Endothelial cell of umbilical vein (primary cell): ENCODE measurements around the gene TSPAN18. TPM values are rescaled to one million over a fixed set of nuclear protein-coding genes. Genes with fewer than 3 reads are reported as not detected.

Experiments
- BruUV-seq: library from RNA; stranded (reverse); fragments of 400-500 nt; replicated peaks from 2 replicates; lab custom pipeline; 2021; lab: Mats Ljungman, UMichigan
- CTCF ChIA-PET: fragments of 300-600, 350-600 bp; sonication (Branson Sonifier 250); formaldehyde crosslinking; loops from one replicate; lab custom pipeline; 2021; ENCODE audit warnings: antibody characterized with exemption, inconsistent platforms; lab: Charles Lee
- POLR2A ChIA-PET: fragments of 300-600, 350-600 bp; sonication (Branson Sonifier 250); formaldehyde crosslinking; loops from one replicate; lab custom pipeline; 2021; ENCODE audit warnings: antibody characterized with exemption, inconsistent platforms; lab: Charles Lee
- DNase-seq: peaks from one replicate; pipeline ENCODE4 v3.0.0-alpha.2; 2011; ENCODE audit warnings: low read depth, low spot score
- FAIRE-seq: peaks from 2 replicates; lab custom pipeline; 2011; peaks lifted over from hg19 to GRCh38; lab: Jason Lieb, UNC
- H2AFZ ChIP-seq: 2 replicates; pipeline ENCODE4 v1.6.0; 2012; ENCODE audit warnings: low read depth, low read length, control low read depth, inconsistent platforms
- H3K27ac ChIP-seq: 2 replicates; pipeline ENCODE4 v1.5.1; 2011; ENCODE audit warnings: low read depth, mild to moderate bottlenecking, control low read depth, low read length, moderate library complexity; ENCODE audit not compliant: insufficient read depth
- H3K27me3 ChIP-seq, 2 experiments: 2 replicates each; pipeline versions ENCODE4 v1.6.0 to v1.6.1; 2011; ENCODE audit warnings: low read length in 2 of 2, mixed read lengths in 1 of 2; ENCODE audit not compliant: control insufficient read depth in 2 of 2, insufficient read depth in 2 of 2
- H3K36me3 ChIP-seq, 2 experiments: 2 replicates in 1 of 2; 3 replicates in 1 of 2; pipeline ENCODE4 v1.5.1; 2011; ENCODE audit warnings: low read length in 2 of 2, mild to moderate bottlenecking in 1 of 2, moderate library complexity in 1 of 2; ENCODE audit not compliant: control insufficient read depth in 2 of 2, insufficient read depth in 2 of 2; ENCODE audit errors: extremely low read depth in 1 of 2
- H3K4me1 ChIP-seq: 3 replicates; pipeline ENCODE4 v1.5.1; 2011; ENCODE audit warnings: mild to moderate bottlenecking, low read length; ENCODE audit not compliant: control insufficient read depth, insufficient read depth; ENCODE audit errors: extremely low read depth
- H3K4me2 ChIP-seq: 2 replicates; pipeline ENCODE4 v1.6.1; 2011; ENCODE audit warnings: low read length, control low read depth, mixed read lengths; ENCODE audit not compliant: insufficient read depth
- H3K4me3 ChIP-seq, 3 experiments: fragments of 200-600 bp in 1 of 3; sonication (generic), shearing (Covaris generic) in 1 of 3; replicated peaks in 1 of 3; 2 replicates each; pipeline ENCODE4 v1.5.1; 2011 to 2016; ENCODE audit warnings: control low read depth in 3 of 3, low read length in 3 of 3, mild to moderate bottlenecking in 2 of 3, inconsistent platforms in 1 of 3, low read depth in 1 of 3, moderate library complexity in 1 of 3; ENCODE audit not compliant: insufficient read depth in 1 of 3
- H3K79me2 ChIP-seq: 2 replicates; pipeline ENCODE4 v1.6.0; 2012; ENCODE audit warnings: low read length, inconsistent platforms; ENCODE audit not compliant: control insufficient read depth, insufficient read depth
- H3K9ac ChIP-seq: replicated peaks from 2 replicates; pipeline ENCODE3; 2011; ENCODE audit warnings: low read length, control low read depth; ENCODE audit not compliant: insufficient read depth; ENCODE audit errors: extremely low read depth
- H3K9me1 ChIP-seq: replicated peaks from 3 replicates; pipeline ENCODE4 v1.6.0; 2011; ENCODE audit warnings: mild to moderate bottlenecking, low read length; ENCODE audit not compliant: control insufficient read depth, insufficient read depth; ENCODE audit errors: extremely low read depth
- H3K9me3 ChIP-seq: replicated peaks from 2 replicates; pipeline ENCODE4 v1.5.1; 2012; ENCODE audit warnings: low read length, inconsistent platforms; ENCODE audit not compliant: control insufficient read depth, insufficient read depth
- H4K20me1 ChIP-seq: replicated peaks from 2 replicates; pipeline ENCODE3; 2011; ENCODE audit warnings: mild to moderate bottlenecking, low read length; ENCODE audit not compliant: control insufficient read depth, insufficient read depth; ENCODE audit errors: extremely low read depth
- EZH2 ChIP-seq: IDR thresholded peaks from 2 replicates; pipeline ENCODE4 v1.6.1; 2012; ENCODE audit warnings: borderline replicate concordance, low read depth, mild to moderate bottlenecking, moderate library complexity, low read length, inconsistent platforms; ENCODE audit not compliant: severe bottlenecking
- FOS ChIP-seq: IDR thresholded peaks from 2 replicates; pipeline ENCODE4 v1.6.1; 2011; ENCODE audit warnings: mild to moderate bottlenecking, low read length, moderate library complexity, borderline replicate concordance; ENCODE audit not compliant: insufficient read depth
- GATA2 ChIP-seq: IDR thresholded peaks from 2 replicates; pipeline ENCODE4 v1.7.0; 2011; ENCODE audit warnings: low read depth, mild to moderate bottlenecking, moderate library complexity, mixed read lengths, low read length; ENCODE audit not compliant: insufficient read length, insufficient read depth
- JUN ChIP-seq: IDR thresholded peaks from 2 replicates; pipeline ENCODE4 v1.6.1; 2011; ENCODE audit warnings: borderline replicate concordance, low read depth; ENCODE audit not compliant: insufficient read length, insufficient read depth
- MYC ChIP-seq: IDR thresholded peaks from one replicate; pipeline ENCODE4 v1.6.1; 2011; ENCODE audit warnings: mild to moderate bottlenecking, low read depth, low read length
- POLR2A ChIP-seq: IDR thresholded peaks from 2 replicates; pipeline ENCODE4 v1.6.1; 2012; ENCODE audit warnings: low read depth, mild to moderate bottlenecking, control low read depth, low read length
- POLR2AphosphoS5 ChIP-seq: IDR thresholded peaks from 2 replicates; pipeline ENCODE4 v1.6.1; 2012; ENCODE audit warnings: low read depth, mild to moderate bottlenecking, control low read depth, low read length, moderate library complexity; ENCODE audit not compliant: insufficient read depth
- dilution Hi-C: fragments of 300-500 bp; cut with MboI; formaldehyde crosslinking; loops from one replicate; pipeline ENCODE4 v1.15.0; 2019; ENCODE audit warnings: low sequenced_read_pairs; ENCODE audit not compliant: extremely low pct_ligation_motif_present
- intact Hi-C: fragments of 100-400 bp; cut with micrococcal nuclease; formaldehyde crosslinking; loops from one replicate; pipeline ENCODE4 v1.10.0; 2022
- polyA plus RNA-seq, 4 experiments: library from polyadenylated mRNA; depleted of rRNA in 3 of 4; stranded (reverse) in 3 of 4; unstranded in 1 of 4; fragments of >200 nt; gene quantifications; 2 replicates each; pipeline versions ENCODE4 v1.2.1 to v1.2.3, GENCODE V29; 2011 to 2012; ENCODE audit warnings: missing spikeins in 1 of 4
- total RNA-seq: library from RNA; stranded (reverse); gene quantifications from 2 replicates; pipeline ENCODE4 v1.2.3, GENCODE V29; 2021
- TF ChIP-seq, protein P1 (sequence below), 2 donors: IDR thresholded peaks; 1 replicate in 1 of 2; 2 replicates in 1 of 2; pipeline ENCODE4 v1.5.1; 2011; ENCODE audit warnings: low read length in 2 of 2, mild to moderate bottlenecking in 2 of 2, moderate library complexity in 2 of 2, control low read depth in 1 of 2, inconsistent platforms in 1 of 2, low read depth in 1 of 2; ENCODE audit not compliant: insufficient read depth in 1 of 2; ENCODE audit errors: extremely low read depth in 1 of 2
- TF ChIP-seq, protein P2 (sequence below): IDR thresholded peaks from 2 replicates; pipeline ENCODE4 v1.6.1; 2011; ENCODE audit not compliant: insufficient read depth, insufficient read length

Gene TSPAN18
- total and polyA plus RNA-seq, 2 donors (not counting 3 experiments of a cell fraction or from before 2014, with no cell fraction given), result 32.2 to 118 TPM

DNA sequence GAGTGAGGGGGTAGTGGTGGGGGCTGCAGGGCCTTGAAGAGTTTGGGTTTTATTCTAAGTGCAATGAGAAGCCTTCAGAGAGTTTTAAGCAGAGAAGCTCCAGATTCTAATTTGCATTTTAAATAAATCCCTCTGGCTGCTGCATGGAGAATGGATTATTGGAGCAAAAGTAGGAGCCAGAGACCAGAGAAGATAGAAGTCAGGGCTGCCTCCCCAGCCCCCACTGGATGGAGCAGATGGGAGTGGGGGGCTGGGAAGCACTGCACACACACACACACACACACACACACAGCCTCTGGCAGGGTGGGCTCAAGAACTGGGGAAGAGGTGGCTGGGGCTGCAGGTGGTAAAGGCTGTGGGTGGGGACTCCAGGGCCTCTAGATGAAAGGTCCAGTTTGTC, 75.6 kb downstream of the TSPAN18 start:
- DNase-seq, result no peak
- H3K4me2 ChIP-seq, result no peak overlapping the region
- TF ChIP-seq, protein P1, sequence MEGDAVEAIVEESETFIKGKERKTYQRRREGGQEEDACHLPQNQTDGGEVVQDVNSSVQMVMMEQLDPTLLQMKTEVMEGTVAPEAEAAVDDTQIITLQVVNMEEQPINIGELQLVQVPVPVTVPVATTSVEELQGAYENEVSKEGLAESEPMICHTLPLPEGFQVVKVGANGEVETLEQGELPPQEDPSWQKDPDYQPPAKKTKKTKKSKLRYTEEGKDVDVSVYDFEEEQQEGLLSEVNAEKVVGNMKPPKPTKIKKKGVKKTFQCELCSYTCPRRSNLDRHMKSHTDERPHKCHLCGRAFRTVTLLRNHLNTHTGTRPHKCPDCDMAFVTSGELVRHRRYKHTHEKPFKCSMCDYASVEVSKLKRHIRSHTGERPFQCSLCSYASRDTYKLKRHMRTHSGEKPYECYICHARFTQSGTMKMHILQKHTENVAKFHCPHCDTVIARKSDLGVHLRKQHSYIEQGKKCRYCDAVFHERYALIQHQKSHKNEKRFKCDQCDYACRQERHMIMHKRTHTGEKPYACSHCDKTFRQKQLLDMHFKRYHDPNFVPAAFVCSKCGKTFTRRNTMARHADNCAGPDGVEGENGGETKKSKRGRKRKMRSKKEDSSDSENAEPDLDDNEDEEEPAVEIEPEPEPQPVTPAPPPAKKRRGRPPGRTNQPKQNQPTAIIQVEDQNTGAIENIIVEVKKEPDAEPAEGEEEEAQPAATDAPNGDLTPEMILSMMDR (IDR thresholded peaks at IDR 0.05; ENCODE audit: extremely low read depth in 1 of 2, insufficient read depth in 1 of 2, low read depth in 1 of 2, low read length in 2 of 2), result no peak
- TF ChIP-seq POLR2A, result no peak
- TF ChIP-seq, protein P2, sequence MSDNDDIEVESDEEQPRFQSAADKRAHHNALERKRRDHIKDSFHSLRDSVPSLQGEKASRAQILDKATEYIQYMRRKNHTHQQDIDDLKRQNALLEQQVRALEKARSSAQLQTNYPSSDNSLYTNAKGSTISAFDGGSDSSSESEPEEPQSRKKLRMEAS, result no peak
- TF ChIP-seq POLR2AphosphoS5, result no peak
- TF ChIP-seq GATA2, result no peak
- no peak for TF ChIP-seq EZH2
- TF ChIP-seq FOS, result no peak
- no peak for TF ChIP-seq JUN
- no peak for TF ChIP-seq MYC
- H3K9me3 ChIP-seq, result no peaks in the 10 kb centered on the region
- no peak for FAIRE-seq
- H3K79me2 ChIP-seq, result no peaks in the 10 kb centered on the region
- dilution Hi-C loops, result no loop called here
- H3K9ac ChIP-seq, result no peak overlapping the region
- no peaks in the 10 kb centered on the region for H4K20me1 ChIP-seq
- peaks cover 11 to 13% of the 10 kb centered on the region in 2 experiments for H3K27me3 ChIP-seq
- no peak overlapping the region for H3K27ac ChIP-seq
- ChIA-PET POLR2A (no interaction called here), CTCF (interaction anchor here (1.2 to 1.5 kb wide), 3 partner anchors 36 to 144 kb away, joined by 3 read pairs; no protein-coding TSS in a partner anchor)
- no peaks in the 10 kb centered on the region for H3K36me3 ChIP-seq
- no peaks in the 10 kb centered on the region for H3K4me1 ChIP-seq
- intact Hi-C loops, result no loop called here
- H3K4me3 ChIP-seq, result no peak overlapping the region
- BruUV-seq, result no TSS peak
- H3K9me1 ChIP-seq, result no peaks in the 10 kb centered on the region
- H2AFZ ChIP-seq, result no peak overlapping the region
